Lower lobe of right lung (tissue), 2 donors: ENCODE results near the gene RNPEPL1. TPM values are rescaled to one million over a fixed set of nuclear protein-coding genes. Genes with fewer than 3 reads are reported as not detected.

ENCODE experiments used
- ATAC-seq, 2 donors: fragments of 200-7000 bp; cut with Tn5 transposase; one replicate each; pipeline ENCODE4 v1.9.1; 2020 to 2022; ENCODE audit warnings: mild to moderate bottlenecking in 2 of 2, moderate library complexity in 2 of 2
- DNase-seq: peaks from one replicate; pipeline ENCODE4 v3.0.0-alpha.2; 2020
- H3K27ac ChIP-seq: fragments of 200-600 bp; one replicate; pipeline ENCODE4 v1.8.0; 2022
- H3K27me3 ChIP-seq: fragments of 200-600 bp; one replicate; pipeline ENCODE4 v1.8.0; 2022; ENCODE audit warnings: low read depth
- H3K36me3 ChIP-seq: fragments of 200-600 bp; one replicate; pipeline ENCODE4 v1.8.0; 2022; ENCODE audit warnings: mild to moderate bottlenecking
- H3K4me1 ChIP-seq: fragments of 200-600 bp; one replicate; pipeline ENCODE4 v1.8.0; 2022
- H3K4me3 ChIP-seq: fragments of 200-600 bp; one replicate; pipeline ENCODE4 v1.8.0; 2022; ENCODE audit warnings: mild to moderate bottlenecking
- H3K9me3 ChIP-seq: fragments of 200-600 bp; one replicate; pipeline ENCODE4 v1.8.0; 2022
- intact Hi-C: fragments of 100-400 bp; cut with DNase I; formaldehyde crosslinking; loops from one replicate; pipeline ENCODE4 v1.11.0; 2022
- total RNA-seq: library from RNA; stranded (reverse); fragmentation: NEBNext Ultra II Directional; extraction: Animal tissue kit (Norgen Biotek cat#: 25700); gene quantifications from one replicate; pipeline ENCODE4 v1.2.1, GENCODE V29; 2021
- TF ChIP-seq, protein P1 (sequence below): fragments of 200-600 bp; IDR thresholded peaks from one replicate; pipeline ENCODE4 v1.8.0; 2022; ENCODE audit warnings: antibody characterized with exemption, mild to moderate bottlenecking
- donor health status: DM: no; HTN: yes; CAD: no; lungs with severe emphysema.

RNPEPL1 gene
- total RNA-seq, 1 donor from 2014 or later, result 102 TPM

DNA sequence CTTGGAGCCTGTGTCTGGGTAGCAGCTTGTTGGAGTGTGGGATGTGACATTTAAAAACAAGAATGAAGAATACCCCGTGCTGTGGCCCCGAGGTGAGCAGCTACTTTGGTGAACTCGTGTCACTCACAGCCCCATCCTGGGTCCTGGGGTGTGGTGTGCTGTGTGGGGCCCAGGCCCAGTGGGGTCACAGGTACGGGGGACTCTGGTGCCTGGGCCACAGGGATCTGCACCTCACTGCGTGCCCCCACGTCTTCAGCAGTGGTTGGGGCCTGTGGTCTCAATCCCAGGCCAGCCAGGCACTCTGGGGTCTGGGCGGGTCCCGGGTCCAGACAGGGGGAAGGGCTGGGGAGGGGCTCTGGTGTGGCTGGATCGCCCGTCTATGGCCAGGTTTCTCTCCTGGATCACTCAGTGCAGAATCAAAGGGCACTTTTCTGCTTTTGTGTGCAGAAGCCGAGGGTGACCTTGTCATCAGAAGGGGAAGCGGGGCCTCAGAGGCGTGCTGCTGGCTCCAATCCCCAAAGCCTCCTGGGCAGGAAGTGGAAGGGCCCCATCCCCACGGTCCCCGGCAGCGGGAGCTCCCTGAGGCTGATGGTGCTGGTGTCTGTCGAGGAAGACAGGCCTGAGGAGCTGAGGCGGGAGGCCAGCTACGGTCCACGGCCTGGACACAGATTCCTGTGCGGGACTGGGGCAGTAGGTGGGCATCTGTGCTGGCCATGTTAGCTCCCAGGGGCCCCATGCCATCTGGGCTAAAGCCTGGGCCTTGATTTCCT is 58.4 kb downstream of the RNPEPL1 start:
- H3K27ac ChIP-seq, result peak overlapping the region; percentile 49
- H3K4me1 ChIP-seq, result peaks cover 24% of the 10 kb centered on the region
- ATAC-seq (peak in 1 of 2 donors; percentile 37), DNase-seq (peak; percentile 67)
- TF ChIP-seq, protein P1, sequence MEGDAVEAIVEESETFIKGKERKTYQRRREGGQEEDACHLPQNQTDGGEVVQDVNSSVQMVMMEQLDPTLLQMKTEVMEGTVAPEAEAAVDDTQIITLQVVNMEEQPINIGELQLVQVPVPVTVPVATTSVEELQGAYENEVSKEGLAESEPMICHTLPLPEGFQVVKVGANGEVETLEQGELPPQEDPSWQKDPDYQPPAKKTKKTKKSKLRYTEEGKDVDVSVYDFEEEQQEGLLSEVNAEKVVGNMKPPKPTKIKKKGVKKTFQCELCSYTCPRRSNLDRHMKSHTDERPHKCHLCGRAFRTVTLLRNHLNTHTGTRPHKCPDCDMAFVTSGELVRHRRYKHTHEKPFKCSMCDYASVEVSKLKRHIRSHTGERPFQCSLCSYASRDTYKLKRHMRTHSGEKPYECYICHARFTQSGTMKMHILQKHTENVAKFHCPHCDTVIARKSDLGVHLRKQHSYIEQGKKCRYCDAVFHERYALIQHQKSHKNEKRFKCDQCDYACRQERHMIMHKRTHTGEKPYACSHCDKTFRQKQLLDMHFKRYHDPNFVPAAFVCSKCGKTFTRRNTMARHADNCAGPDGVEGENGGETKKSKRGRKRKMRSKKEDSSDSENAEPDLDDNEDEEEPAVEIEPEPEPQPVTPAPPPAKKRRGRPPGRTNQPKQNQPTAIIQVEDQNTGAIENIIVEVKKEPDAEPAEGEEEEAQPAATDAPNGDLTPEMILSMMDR, result no peak
- no peaks in the 10 kb centered on the region for H3K27me3 ChIP-seq
- H3K4me3 ChIP-seq, result no peak overlapping the region
- no peaks in the 10 kb centered on the region for H3K9me3 ChIP-seq
- H3K36me3 ChIP-seq, result no peaks in the 10 kb centered on the region
- intact Hi-C loops, result no loop called here

DNA sequence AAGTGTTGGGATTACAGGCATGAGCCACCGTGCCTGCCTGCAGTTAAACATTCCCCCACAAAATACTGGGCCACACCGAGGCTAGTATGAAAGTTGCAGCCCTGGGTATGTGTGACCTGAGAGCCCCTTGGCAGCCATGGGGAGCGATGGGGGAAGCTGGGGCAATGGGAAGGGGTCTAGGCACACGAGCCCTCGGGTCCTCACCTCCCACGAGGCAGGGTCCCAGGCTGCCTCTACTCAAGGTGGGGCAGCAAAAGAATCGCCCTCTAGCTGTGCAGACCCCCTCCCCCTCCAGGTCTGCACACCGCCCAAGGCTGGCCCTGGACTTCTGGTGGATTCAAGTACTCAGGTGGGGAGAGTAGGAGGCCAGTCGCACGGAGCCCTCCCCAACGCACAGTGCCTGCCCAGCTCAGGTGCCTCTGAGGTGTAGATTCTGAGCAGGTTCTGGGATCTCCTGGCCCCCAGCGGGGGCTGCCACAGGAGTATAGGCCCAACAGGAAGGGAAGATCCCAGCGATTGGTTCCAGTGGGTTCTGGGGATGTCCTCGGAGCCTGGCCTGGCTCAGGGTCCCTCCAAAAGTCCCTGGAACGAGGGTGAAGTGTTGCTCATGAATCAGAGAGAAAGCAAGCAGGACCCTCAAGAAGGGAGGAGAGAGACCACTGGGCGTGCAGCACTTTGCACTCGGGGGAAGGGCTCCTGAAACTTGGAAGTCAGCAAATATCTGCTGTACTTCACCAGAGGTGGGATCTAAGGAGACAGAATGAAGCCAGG is 59.6 kb downstream of the RNPEPL1 start:
- intact Hi-C loops, result no loop called here
- no peak for DNase-seq
- H3K4me1 ChIP-seq, result peaks cover 20% of the 10 kb centered on the region
- no peaks in the 10 kb centered on the region for H3K27me3 ChIP-seq
- no peaks in the 10 kb centered on the region for H3K36me3 ChIP-seq
- TF ChIP-seq, protein P1, result no peak
- no peak overlapping the region for H3K4me3 ChIP-seq
- no peak for ATAC-seq
- no peak overlapping the region for H3K27ac ChIP-seq
- H3K9me3 ChIP-seq, result no peaks in the 10 kb centered on the region

DNA sequence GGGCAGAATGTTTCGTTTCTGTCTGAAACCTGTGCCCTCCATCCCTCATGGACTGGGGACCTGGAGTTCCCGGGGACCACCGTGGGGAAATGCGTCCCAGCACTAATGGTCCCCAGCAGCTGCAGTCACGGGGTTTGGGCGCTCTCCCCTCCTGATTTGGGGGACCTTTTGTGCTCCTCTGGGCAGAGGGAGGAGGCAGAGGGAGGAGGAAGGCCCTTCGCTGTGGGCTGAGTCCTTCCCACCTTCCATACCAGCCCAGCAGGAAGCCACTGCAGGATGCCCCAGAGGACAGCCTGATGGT is 60.2 kb downstream of the RNPEPL1 start:
- no peak overlapping the region for H3K4me3 ChIP-seq
- TF ChIP-seq, protein P1, result no peak
- H3K27me3 ChIP-seq, result no peaks in the 10 kb centered on the region
- ATAC-seq (no peak), DNase-seq (no peak)
- no peak overlapping the region for H3K27ac ChIP-seq
- H3K4me1 ChIP-seq, result peaks cover 20% of the 10 kb centered on the region
- no peaks in the 10 kb centered on the region for H3K9me3 ChIP-seq
- intact Hi-C loops, result no loop called here
- no peaks in the 10 kb centered on the region for H3K36me3 ChIP-seq

DNA sequence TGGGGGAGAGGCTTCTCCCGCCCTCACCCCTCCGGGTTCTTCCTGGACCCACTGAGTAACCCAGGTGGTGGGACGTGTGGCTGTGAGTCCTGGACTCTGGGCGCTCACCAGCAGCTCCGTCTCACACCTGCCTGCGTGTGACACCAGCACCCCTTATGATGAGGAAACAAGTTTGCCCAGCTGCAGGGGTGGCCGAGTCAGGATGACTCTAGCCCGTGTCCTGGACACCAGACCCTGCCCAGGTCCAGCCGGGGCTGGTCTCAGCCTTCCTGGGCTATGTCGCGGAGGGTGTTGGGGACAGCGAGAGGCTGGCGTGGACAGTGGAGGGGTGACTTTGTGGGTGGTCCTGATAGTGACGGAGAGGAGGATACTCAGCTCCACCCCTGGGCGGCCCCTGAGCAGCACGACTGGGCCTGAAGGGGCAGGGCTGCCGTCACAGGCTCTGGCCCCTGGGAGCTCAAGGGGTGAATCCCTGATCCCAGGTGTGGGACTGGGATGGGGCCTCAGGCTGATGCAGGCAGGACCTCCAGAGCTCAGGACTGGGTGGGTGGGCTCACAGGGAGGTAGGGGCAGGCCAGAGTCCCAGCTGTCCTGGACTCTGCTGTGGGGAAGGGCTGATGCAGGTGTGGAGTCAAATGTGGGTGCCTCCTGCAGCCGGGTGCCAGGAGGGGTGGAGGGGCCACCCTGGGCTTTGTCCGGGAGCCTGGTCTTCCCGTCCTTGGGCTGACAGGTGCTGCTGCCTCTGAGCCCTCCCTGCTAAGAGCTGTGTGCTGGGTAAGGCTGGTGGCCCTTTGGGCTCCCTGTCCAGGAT is 60.7 kb downstream of the RNPEPL1 start:
- Histone ChIP-seq H3K27me3 (no peaks in the 10 kb centered on the region), H3K4me3 (no peak overlapping the region), H3K9me3 (peaks cover 4% of the 10 kb centered on the region), H3K4me1 (peaks cover 20% of the 10 kb centered on the region), H3K27ac (no peak overlapping the region), H3K36me3 (no peaks in the 10 kb centered on the region)
- ATAC-seq (no peak), DNase-seq (peak; percentile 41)
- TF ChIP-seq, protein P1, result no peak
- intact Hi-C loops, result no loop called here

DNA sequence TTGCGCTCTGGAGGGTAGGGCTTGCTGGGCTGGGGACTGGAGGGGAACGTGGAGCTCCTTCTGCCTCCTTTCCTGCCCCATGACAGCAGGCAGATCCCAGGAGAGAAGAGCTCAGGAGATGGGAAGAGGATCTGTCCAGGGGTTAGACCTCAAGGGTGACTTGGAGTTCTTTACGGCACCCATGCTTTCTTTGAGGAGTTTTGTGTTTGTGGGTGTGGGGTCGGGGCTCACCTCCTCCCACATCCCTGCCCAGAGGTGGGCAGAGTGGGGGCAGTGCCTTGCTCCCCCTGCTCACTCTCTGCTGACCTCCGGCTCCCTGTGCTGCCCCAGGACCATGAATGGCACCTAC is 61.3 kb downstream of the RNPEPL1 start:
- TF ChIP-seq, protein P1, result no peak
- Histone ChIP-seq H3K36me3 (no peaks in the 10 kb centered on the region), H3K4me1 (peaks cover 16% of the 10 kb centered on the region), H3K27me3 (no peaks in the 10 kb centered on the region), H3K9me3 (peaks cover 4% of the 10 kb centered on the region), H3K27ac (no peak overlapping the region), H3K4me3 (no peak overlapping the region)
- intact Hi-C loops, result no loop called here
- no peak for DNase-seq
- ATAC-seq, result no peak
